Measurements from ENCODE around the gene SLC22A15. TPM values are rescaled to one million over a fixed set of nuclear protein-coding genes. Genes with fewer than 3 reads are reported as not detected.
"Not testable (repeated sequence)": the region's sequence is repeated elsewhere in the genome, so short reads cannot be mapped to it uniquely, and the experiment has no call there.

Gene SLC22A15
- total RNA-seq, 1 donor from 2014 or later: 17.6 TPM

DNA sequence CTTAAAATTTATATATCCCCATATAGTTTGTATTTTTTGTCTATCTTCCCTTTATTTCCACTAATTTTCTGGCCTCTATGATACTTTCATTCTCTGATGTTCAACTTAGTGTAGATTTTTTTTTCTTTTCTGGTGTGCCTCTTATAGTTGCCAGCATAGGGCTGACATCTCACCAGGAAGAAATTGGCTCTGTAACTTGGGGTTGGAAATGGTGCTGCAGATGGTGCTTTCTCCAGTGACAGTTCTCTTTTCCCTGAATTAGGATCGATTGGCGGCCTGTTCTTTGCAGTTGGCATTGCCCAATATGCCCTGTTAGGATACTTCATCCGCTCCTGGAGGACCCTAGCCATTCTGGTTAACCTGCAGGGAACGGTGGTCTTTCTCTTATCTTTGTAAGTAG is 50.3 kb downstream of the SLC22A15 start:
- no peak for DNase-seq (ENCODE audit: low read depth)
- no peaks in the 10 kb centered on the region for H3K27me3 ChIP-seq (ENCODE audit: control insufficient read depth, insufficient read depth, low read length)
- peaks cover 2% of the 10 kb centered on the region for H3K36me3 ChIP-seq (ENCODE audit: control insufficient read depth, insufficient read depth, low read length)
- TF ChIP-seq, protein P1, sequence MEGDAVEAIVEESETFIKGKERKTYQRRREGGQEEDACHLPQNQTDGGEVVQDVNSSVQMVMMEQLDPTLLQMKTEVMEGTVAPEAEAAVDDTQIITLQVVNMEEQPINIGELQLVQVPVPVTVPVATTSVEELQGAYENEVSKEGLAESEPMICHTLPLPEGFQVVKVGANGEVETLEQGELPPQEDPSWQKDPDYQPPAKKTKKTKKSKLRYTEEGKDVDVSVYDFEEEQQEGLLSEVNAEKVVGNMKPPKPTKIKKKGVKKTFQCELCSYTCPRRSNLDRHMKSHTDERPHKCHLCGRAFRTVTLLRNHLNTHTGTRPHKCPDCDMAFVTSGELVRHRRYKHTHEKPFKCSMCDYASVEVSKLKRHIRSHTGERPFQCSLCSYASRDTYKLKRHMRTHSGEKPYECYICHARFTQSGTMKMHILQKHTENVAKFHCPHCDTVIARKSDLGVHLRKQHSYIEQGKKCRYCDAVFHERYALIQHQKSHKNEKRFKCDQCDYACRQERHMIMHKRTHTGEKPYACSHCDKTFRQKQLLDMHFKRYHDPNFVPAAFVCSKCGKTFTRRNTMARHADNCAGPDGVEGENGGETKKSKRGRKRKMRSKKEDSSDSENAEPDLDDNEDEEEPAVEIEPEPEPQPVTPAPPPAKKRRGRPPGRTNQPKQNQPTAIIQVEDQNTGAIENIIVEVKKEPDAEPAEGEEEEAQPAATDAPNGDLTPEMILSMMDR (IDR thresholded peaks at IDR 0.05; ENCODE audit: insufficient read depth, low read length, poor library complexity, severe bottlenecking): no peak
- no peak overlapping the region for H3K4me3 ChIP-seq (ENCODE audit: low read depth, low read length)

DNA sequence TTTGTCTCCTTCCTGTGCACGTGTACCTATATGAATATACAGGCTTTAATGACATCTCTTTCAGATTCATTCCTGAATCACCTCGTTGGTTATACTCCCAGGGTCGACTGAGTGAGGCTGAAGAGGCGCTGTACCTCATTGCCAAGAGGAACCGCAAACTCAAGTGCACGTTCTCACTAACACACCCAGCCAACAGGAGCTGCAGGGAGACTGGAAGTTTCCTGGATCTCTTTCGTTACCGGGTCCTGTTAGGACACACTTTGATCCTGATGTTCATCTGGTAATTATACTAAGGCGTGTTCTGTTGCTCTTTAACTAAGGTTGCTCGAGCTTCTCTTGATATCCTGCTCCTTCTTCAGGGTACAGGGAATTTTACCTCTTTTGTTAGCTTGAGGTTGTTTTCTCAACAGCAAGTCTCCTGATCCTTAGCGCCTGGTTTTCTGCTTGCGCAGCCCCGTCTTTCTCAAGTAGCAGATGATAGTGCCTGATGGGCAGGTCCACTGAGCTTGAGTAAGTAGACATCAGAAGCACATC is 55.1 kb downstream of the SLC22A15 start:
- H3K27me3 ChIP-seq (ENCODE audit: control insufficient read depth, insufficient read depth, low read length): no peaks in the 10 kb centered on the region
- DNase-seq (ENCODE audit: low read depth): no peak
- no peaks in the 10 kb centered on the region for H3K36me3 ChIP-seq (ENCODE audit: control insufficient read depth, insufficient read depth, low read length)
- TF ChIP-seq, protein P1 (IDR thresholded peaks at IDR 0.05; ENCODE audit: insufficient read depth, low read length, poor library complexity, severe bottlenecking): no peak
- no peak overlapping the region for H3K4me3 ChIP-seq (ENCODE audit: low read depth, low read length)

DNA sequence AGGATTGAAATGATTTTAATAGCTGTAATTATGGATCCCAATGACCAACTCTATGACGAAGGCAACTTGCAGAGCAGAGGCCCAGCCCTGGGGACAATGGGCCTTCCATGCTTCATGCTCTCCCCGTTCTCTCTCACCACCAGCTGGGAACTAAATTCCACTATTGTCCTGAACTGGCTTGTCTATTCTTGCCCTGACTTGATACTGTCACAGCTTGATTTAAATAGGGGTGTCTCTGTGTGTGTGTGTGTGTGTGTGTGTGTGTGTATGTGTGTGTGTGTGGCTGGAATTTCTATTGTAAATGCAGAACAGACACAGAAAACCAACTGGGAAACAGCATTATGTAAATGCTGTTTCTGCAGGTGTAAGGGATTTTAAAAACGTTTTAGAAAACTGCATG is 57.0 kb downstream of the SLC22A15 start:
- no peak for DNase-seq (ENCODE audit: low read depth)
- Histone ChIP-seq H3K27me3 (ENCODE audit: control insufficient read depth, insufficient read depth, low read length) (no peaks in the 10 kb centered on the region), H3K36me3 (ENCODE audit: control insufficient read depth, insufficient read depth, low read length) (no peaks in the 10 kb centered on the region), H3K4me3 (ENCODE audit: low read depth, low read length) (no peak overlapping the region)
- TF ChIP-seq, protein P1 (IDR thresholded peaks at IDR 0.05; ENCODE audit: insufficient read depth, low read length, poor library complexity, severe bottlenecking): no peak

DNA sequence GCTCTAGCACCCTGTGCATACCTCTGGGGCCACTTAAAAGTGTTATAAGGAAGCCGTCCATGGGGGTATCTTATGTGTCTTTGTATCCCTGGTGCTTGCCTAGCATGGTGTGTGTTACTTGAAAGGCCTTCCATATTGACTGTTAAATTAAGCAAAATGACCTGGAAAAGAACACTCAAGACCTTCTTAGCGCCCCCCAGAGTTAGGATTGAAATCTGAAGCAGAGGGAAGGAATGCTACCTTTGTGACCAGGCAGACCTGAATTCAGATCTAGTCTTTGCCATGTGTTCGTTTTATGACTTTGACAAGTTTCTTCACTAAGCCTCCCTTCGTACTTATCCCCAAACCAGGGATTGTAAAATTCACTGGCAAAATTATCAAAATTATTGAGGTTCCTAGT is 59.9 kb downstream of the SLC22A15 start:
- no peak for DNase-seq (ENCODE audit: low read depth)
- TF ChIP-seq, protein P1 (IDR thresholded peaks at IDR 0.05; ENCODE audit: insufficient read depth, low read length, poor library complexity, severe bottlenecking): no peak
- Histone ChIP-seq H3K4me3 (ENCODE audit: low read depth, low read length) (no peak overlapping the region), H3K27me3 (ENCODE audit: control insufficient read depth, insufficient read depth, low read length) (no peaks in the 10 kb centered on the region), H3K36me3 (ENCODE audit: control insufficient read depth, insufficient read depth, low read length) (no peaks in the 10 kb centered on the region)

DNA sequence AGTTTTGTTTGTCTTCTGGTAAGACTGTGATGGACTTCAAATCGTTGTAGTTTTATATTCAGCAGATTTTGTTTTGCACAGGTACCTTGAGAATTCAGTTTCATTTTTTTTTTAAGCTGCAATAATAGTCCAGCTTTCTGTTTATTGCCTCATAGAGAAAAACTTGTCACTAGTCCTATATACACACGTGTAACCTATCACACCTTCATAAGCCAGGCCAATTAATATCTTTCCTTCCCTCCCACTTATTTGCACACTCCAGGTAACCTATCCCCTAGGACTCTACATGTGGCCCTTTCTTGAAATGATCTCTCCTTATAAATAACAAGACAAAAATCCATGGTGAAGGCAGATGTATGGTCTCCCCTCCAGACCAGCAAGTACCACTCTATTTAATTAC is 62.4 kb downstream of the SLC22A15 start:
- DNase-seq (ENCODE audit: low read depth): no peak
- TF ChIP-seq, protein P1 (IDR thresholded peaks at IDR 0.05; ENCODE audit: insufficient read depth, low read length, poor library complexity, severe bottlenecking): no peak
- H3K4me3 ChIP-seq (ENCODE audit: low read depth, low read length): no peak overlapping the region
- H3K27me3 ChIP-seq (ENCODE audit: control insufficient read depth, insufficient read depth, low read length): no peaks in the 10 kb centered on the region
- no peaks in the 10 kb centered on the region for H3K36me3 ChIP-seq (ENCODE audit: control insufficient read depth, insufficient read depth, low read length)

DNA sequence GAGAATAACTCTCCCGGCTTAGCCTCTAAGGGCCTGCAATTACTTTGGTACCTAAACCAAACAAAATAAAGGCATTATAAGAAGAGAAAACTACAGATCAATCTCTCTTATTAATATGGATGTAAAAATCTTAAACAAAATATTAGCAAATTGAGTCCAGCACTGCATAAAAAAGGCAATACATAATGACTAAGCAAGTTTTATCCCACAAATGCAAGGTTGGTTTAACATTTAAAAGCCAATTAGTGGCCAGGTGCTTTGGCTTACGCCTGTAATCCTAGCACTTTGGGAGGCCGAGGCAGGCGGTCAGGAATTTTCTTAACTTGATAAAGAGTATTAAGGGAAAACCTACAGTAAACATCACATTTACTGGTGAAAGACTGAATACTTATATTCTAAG is 67.8 kb downstream of the SLC22A15 start:
- TF ChIP-seq, protein P1 (IDR thresholded peaks at IDR 0.05; ENCODE audit: insufficient read depth, low read length, poor library complexity, severe bottlenecking): no peak
- DNase-seq (ENCODE audit: low read depth): no peak
- no peaks in the 10 kb centered on the region for H3K27me3 ChIP-seq (ENCODE audit: control insufficient read depth, insufficient read depth, low read length)
- H3K4me3 ChIP-seq (ENCODE audit: low read depth, low read length): no peak overlapping the region
- H3K36me3 ChIP-seq (ENCODE audit: control insufficient read depth, insufficient read depth, low read length): no peaks in the 10 kb centered on the region

DNA sequence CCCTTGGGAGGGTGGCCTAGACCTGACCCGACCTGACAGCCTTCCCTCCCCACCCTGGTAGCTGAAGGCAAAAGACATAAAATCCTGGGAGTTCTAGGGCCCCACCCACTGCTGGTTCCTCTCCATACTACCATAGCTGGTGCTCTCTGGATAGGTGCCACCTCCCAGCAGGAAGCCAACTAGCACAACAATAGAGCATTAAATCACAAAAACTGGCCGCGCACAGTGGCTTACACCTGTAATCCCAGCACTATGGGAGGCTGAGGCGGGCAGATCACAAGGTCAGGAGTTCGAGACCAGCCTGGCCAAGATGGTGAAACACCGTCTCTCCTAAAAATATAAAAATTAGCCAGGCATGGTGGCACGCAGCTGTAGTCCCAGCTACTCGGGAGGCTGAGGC is 70.6 kb downstream of the SLC22A15 start:
- H3K4me3 ChIP-seq (ENCODE audit: low read depth, low read length); H3K27me3 ChIP-seq (ENCODE audit: control insufficient read depth, insufficient read depth, low read length); DNase-seq (ENCODE audit: low read depth); H3K36me3 ChIP-seq (ENCODE audit: control insufficient read depth, insufficient read depth, low read length): not testable (repeated sequence)

DNA sequence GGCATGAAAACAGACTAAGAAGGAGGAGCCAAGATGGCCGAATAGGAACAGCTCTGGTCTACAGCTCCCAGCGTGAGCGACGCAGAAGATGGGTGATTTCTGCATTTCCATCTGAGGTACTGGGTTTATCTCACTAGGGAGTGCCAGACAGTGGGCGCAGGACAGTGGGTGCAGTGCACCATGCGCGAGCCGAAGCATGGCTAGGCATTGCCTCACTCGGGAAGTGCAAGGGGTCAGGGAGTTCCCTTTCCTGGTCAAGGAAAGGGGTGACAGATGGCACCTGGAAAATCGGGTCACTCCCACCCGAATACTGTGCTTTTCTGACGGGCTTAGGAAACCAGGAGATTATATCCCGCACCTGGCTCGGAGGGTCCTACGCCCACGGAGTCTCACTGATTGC is 75.6 kb downstream of the SLC22A15 start:
- not testable (repeated sequence) for H3K36me3 ChIP-seq (ENCODE audit: control insufficient read depth, insufficient read depth, low read length); H3K4me3 ChIP-seq (ENCODE audit: low read depth, low read length); H3K27me3 ChIP-seq (ENCODE audit: control insufficient read depth, insufficient read depth, low read length); DNase-seq (ENCODE audit: low read depth)

Data from kidney epithelial cell (primary cell).